Neural cell (in vitro differentiated cells): Measurements from ENCODE around the gene BICRAL. TPM values are rescaled to one million over a fixed set of nuclear protein-coding genes. Genes with fewer than 3 reads are reported as not detected.
A peak's percentile ranks its signal among the peaks of the same experiment; 100 is the strongest.
"Not testable (repeated sequence)": the region's sequence is repeated elsewhere in the genome, so short reads cannot be mapped to it uniquely, and the experiment has no call there.

ENCODE experiments used
- H2AFZ ChIP-seq: fragments of 200-600, 300-800 bp; sonication (generic), shearing (Covaris generic); 2 replicates; pipeline ENCODE4 v1.6.0; 2014; ENCODE audit warnings: low read depth, mild to moderate bottlenecking, antibody characterized with exemption, low read length, moderate library complexity
- H3F3A ChIP-seq: fragments of 200-600 bp; shearing (Covaris generic); 2 replicates; pipeline ENCODE4 v1.6.1; 2016; ENCODE audit warnings: mild to moderate bottlenecking, moderate library complexity, mixed read lengths, antibody characterized with exemption, low read length; ENCODE audit not compliant: insufficient read depth, poor library complexity, severe bottlenecking
- H3K27ac ChIP-seq: fragments of 200-600, 300-800 bp; sonication (generic), shearing (Covaris generic); 2 replicates; pipeline ENCODE4 v1.5.1; 2014; ENCODE audit warnings: mild to moderate bottlenecking, low read length, moderate library complexity
- H3K27me3 ChIP-seq: fragments of 300-800, 200-600 bp; sonication (generic), shearing (Covaris generic); 2 replicates; pipeline ENCODE4 v1.6.0; 2014; ENCODE audit warnings: mild to moderate bottlenecking, low read depth, low read length, moderate library complexity; ENCODE audit not compliant: insufficient read depth
- H3K36me3 ChIP-seq: fragments of 300-800, 200-600 bp; sonication (generic), shearing (Covaris generic); 2 replicates; pipeline ENCODE4 v1.5.1; 2014; ENCODE audit warnings: mild to moderate bottlenecking, antibody characterized with exemption, low read length, moderate library complexity; ENCODE audit not compliant: insufficient read depth
- H3K4me2 ChIP-seq: fragments of 300-800, 200-600 bp; sonication (generic), shearing (Covaris generic); 2 replicates; pipeline ENCODE4 v1.6.0; 2014; ENCODE audit warnings: mild to moderate bottlenecking, low read length
- H3K4me3 ChIP-seq: fragments of 300-800, 200-600 bp; sonication (generic), shearing (Covaris generic); 2 replicates; pipeline ENCODE4 v1.5.1; 2014; ENCODE audit warnings: mild to moderate bottlenecking, low read length, moderate library complexity
- H3K79me2 ChIP-seq: fragments of 200-600 bp; shearing (Covaris generic); replicated peaks from 2 replicates; pipeline ENCODE4 v1.6.0; 2014; ENCODE audit warnings: mild to moderate bottlenecking, low read length, moderate library complexity; ENCODE audit not compliant: insufficient read depth
- H3K9ac ChIP-seq: fragments of 300-800, 200-600 bp; sonication (generic), shearing (Covaris generic); 2 replicates; pipeline ENCODE4 v1.6.1; 2016; ENCODE audit warnings: mild to moderate bottlenecking, low read length, mixed read lengths
- H3K9me2 ChIP-seq: fragments of 200-600 bp; shearing (Covaris generic); 2 replicates; pipeline ENCODE4 v1.6.1; 2016; ENCODE audit warnings: mild to moderate bottlenecking, low read length, mixed read lengths; ENCODE audit not compliant: insufficient read depth
- H3K9me3 ChIP-seq: fragments of 200-600, 300-800 bp; sonication (generic), shearing (Covaris generic); 2 replicates; pipeline ENCODE4 v1.6.1; 2016; ENCODE audit warnings: mild to moderate bottlenecking, mixed run types, low read length, moderate library complexity, mixed read lengths
- H4K20me1 ChIP-seq: fragments of 200-600 bp; shearing (Covaris generic); 2 replicates; pipeline ENCODE4 v1.6.1; 2016; ENCODE audit warnings: mild to moderate bottlenecking, mixed run types; ENCODE audit not compliant: insufficient read depth
- CTCF ChIP-seq: fragments of 450-650 bp; IDR thresholded peaks from 2 replicates; pipeline ENCODE4 v1.5.1; 2014; ENCODE audit warnings: antibody characterized with exemption, mild to moderate bottlenecking, moderate library complexity; ENCODE audit not compliant: poor library complexity, severe bottlenecking
- EP300 ChIP-seq: fragments of 450-650 bp; conservative IDR thresholded peaks from 2 replicates; pipeline ENCODE4 v1.6.1; 2014; ENCODE audit warnings: antibody characterized with exemption, mild to moderate bottlenecking, moderate library complexity; ENCODE audit not compliant: poor library complexity, severe bottlenecking
- EZH2 ChIP-seq: fragments of 200-600, 300-800 bp; shearing (Covaris generic), sonication (generic); IDR thresholded peaks from 2 replicates; pipeline ENCODE4 v1.6.1; 2014; ENCODE audit warnings: antibody characterized with exemption, low read length, borderline replicate concordance, mild to moderate bottlenecking; ENCODE audit not compliant: insufficient read depth, poor library complexity, severe bottlenecking
- MXI1 ChIP-seq: fragments of 450-650 bp; conservative IDR thresholded peaks from 2 replicates; pipeline ENCODE4 v1.6.1; 2014; ENCODE audit warnings: antibody characterized with exemption, mild to moderate bottlenecking; ENCODE audit not compliant: poor library complexity, severe bottlenecking
- POLR2AphosphoS5 ChIP-seq: IDR thresholded peaks from 2 replicates; pipeline ENCODE4 v1.6.1; 2012
- RAD21 ChIP-seq: fragments of 450-650 bp; conservative IDR thresholded peaks from 2 replicates; pipeline ENCODE4 v1.6.1; 2014; ENCODE audit warnings: antibody characterized with exemption, mild to moderate bottlenecking, moderate library complexity
- REST ChIP-seq: IDR thresholded peaks from 2 replicates; pipeline ENCODE4 v1.6.1; 2012; ENCODE audit warnings: borderline replicate concordance
- SMC3 ChIP-seq: fragments of 450-650 bp; conservative IDR thresholded peaks from 2 replicates; pipeline ENCODE4 v1.6.1; 2014; ENCODE audit warnings: antibody characterized with exemption, mild to moderate bottlenecking, moderate library complexity; ENCODE audit not compliant: poor library complexity
- TAF1 ChIP-seq: IDR thresholded peaks from 2 replicates; pipeline ENCODE4 v1.6.1; 2012; ENCODE audit warnings: low read depth
- polyA minus RNA-seq: library from RNA; depleted of rRNA, polyadenylated mRNA; stranded (reverse); fragments of >200 nt; gene quantifications from 2 replicates; pipeline ENCODE4 v1.2.3, GENCODE V29; 2014
- polyA plus RNA-seq: library from polyadenylated mRNA; depleted of rRNA; stranded (reverse); fragments of >200 nt; gene quantifications from 2 replicates; pipeline ENCODE4 v1.2.3, GENCODE V29; 2014

The BICRAL gene
- 6.7 and 8.2 TPM in 2 replicates for polyA plus RNA-seq
- 27.8 and 34.5 TPM in 2 replicates for polyA minus RNA-seq

- no peaks in the 10 kb centered on the region for H3K27me3 ChIP-seq
- H4K20me1 ChIP-seq, result no peaks in the 10 kb centered on the region
- H3K79me2 ChIP-seq, result peaks cover 41% of the 10 kb centered on the region
- no peak for TF ChIP-seq EP300
- no peak for TF ChIP-seq REST
- no peak for TF ChIP-seq CTCF
- no peak for TF ChIP-seq MXI1
- no peak for TF ChIP-seq EZH2
- no peak for TF ChIP-seq SMC3
- no peak for TF ChIP-seq RAD21
- TF ChIP-seq TAF1, result no peak
- TF ChIP-seq POLR2AphosphoS5, result no peak
- H2AFZ ChIP-seq, result peak within 1 kb of the TSS; percentile 18
- H3K27ac ChIP-seq, result peak within 1 kb of the TSS; percentile 98
- no peaks in the 10 kb centered on the region for H3F3A ChIP-seq
- peak within 1 kb of the TSS; percentile 93 for H3K4me3 ChIP-seq
- peak within 1 kb of the TSS; percentile 100 for H3K9ac ChIP-seq
- no peaks in the 10 kb centered on the region for H3K9me3 ChIP-seq
- H3K4me2 ChIP-seq, result peak within 1 kb of the TSS; percentile 34
- H3K36me3 ChIP-seq, result no peaks in the 10 kb centered on the region
- no peaks in the 10 kb centered on the region for H3K9me2 ChIP-seq
Observed at GRCh38 chr6:42781796-42782688, at the start of gene BICRAL. Gene BICRAL (plus strand): TSS chr6:42782052. CDS start chr6:42822023, 39,971 bp downstream.

- H3F3A ChIP-seq, H2AFZ ChIP-seq, H3K4me3 ChIP-seq, H3K79me2 ChIP-seq, H3K27me3 ChIP-seq, H3K4me2 ChIP-seq, H3K36me3 ChIP-seq, H3K9me3 ChIP-seq, H4K20me1 ChIP-seq, H3K9ac ChIP-seq, H3K27ac ChIP-seq, H3K9me2 ChIP-seq: not testable (repeated sequence)
Observed at GRCh38 chr6:42733867-42734481, 47.9 kb upstream of the BICRAL start.
